IMR-90 (cell line): ENCODE results near the gene WDCP.

Experiments used
- CEBPB ChIP-seq: IDR thresholded peaks from 2 replicates; pipeline ENCODE4 v1.6.1; 2012; ENCODE audit warnings: low read depth, low read length, improper control_type of control experiment
- CTCF ChIP-seq: conservative IDR thresholded peaks from 2 replicates; pipeline ENCODE4 v1.5.1; 2012; ENCODE audit warnings: mild to moderate bottlenecking, low read depth, low read length, improper control_type of control experiment
- RAD21 ChIP-seq: IDR thresholded peaks from 2 replicates; pipeline ENCODE4 v1.6.1; 2012; ENCODE audit warnings: low read length, improper control_type of control experiment

GRCh38 chr2:24012521-24013188 is 34.5 kb downstream of the WDCP start:
- no peak for TF ChIP-seq CEBPB
- no peak for TF ChIP-seq CTCF
- TF ChIP-seq RAD21 = no peak
